Fibroblast of lung (primary cell): ENCODE measurements around the gene SIGMAR1. TPM values are rescaled to one million over a fixed set of nuclear protein-coding genes. Genes with fewer than 3 reads are reported as not detected.

Source experiments
- DNase-seq, 2 donors: peaks; one replicate each; pipeline versions ENCODE4 v3.0.0 to v3.0.0-alpha.2; 2010; ENCODE audit warnings: low read depth in 2 of 2
- H2AFZ ChIP-seq: 2 replicates; pipeline ENCODE4 v1.5.1; 2012; ENCODE audit warnings: low read length, control low read depth, inconsistent platforms
- H3K27ac ChIP-seq: 2 replicates; pipeline ENCODE4 v1.5.1; 2011; ENCODE audit warnings: low read length, control low read depth; ENCODE audit not compliant: insufficient read depth
- H3K27me3 ChIP-seq: 2 replicates; pipeline ENCODE4 v1.5.1; 2011; ENCODE audit warnings: mild to moderate bottlenecking, low read length; ENCODE audit not compliant: control insufficient read depth, insufficient read depth
- H3K36me3 ChIP-seq: 2 replicates; pipeline ENCODE4 v1.5.1; 2011; ENCODE audit warnings: low read length; ENCODE audit not compliant: control insufficient read depth, insufficient read depth
- H3K4me1 ChIP-seq: 2 replicates; pipeline ENCODE4 v1.5.1; 2011; ENCODE audit warnings: low read length; ENCODE audit not compliant: control insufficient read depth, insufficient read depth; ENCODE audit errors: extremely low read depth
- H3K4me2 ChIP-seq: 2 replicates; pipeline ENCODE4 v1.5.1; 2011; ENCODE audit warnings: low read length, control low read depth; ENCODE audit not compliant: insufficient read depth; ENCODE audit errors: extremely low read depth
- H3K4me3 ChIP-seq, 4 experiments: fragments of 200-600 bp in 1 of 4; sonication (generic) in 1 of 4; replicated peaks in 1 of 4; 2 replicates each; pipeline ENCODE4 v1.5.1; 2011 to 2016; ENCODE audit warnings: low read length in 4 of 4, low read depth in 3 of 4, mild to moderate bottlenecking in 3 of 4, control low read depth in 2 of 4, inconsistent platforms in 1 of 4, mixed read lengths in 1 of 4; ENCODE audit not compliant: insufficient read depth in 1 of 4; ENCODE audit errors: control extremely low read depth in 1 of 4
- H3K79me2 ChIP-seq: 2 replicates; pipeline ENCODE4 v1.5.1; 2012; ENCODE audit warnings: mild to moderate bottlenecking, low read length, inconsistent platforms; ENCODE audit not compliant: control insufficient read depth, insufficient read depth
- H3K9ac ChIP-seq: 2 replicates; pipeline ENCODE4 v1.5.1; 2011; ENCODE audit warnings: mild to moderate bottlenecking, low read length, control low read depth; ENCODE audit not compliant: insufficient read depth
- H3K9me3 ChIP-seq: 2 replicates; pipeline ENCODE4 v1.5.1; 2012; ENCODE audit warnings: low read depth, low read length; ENCODE audit not compliant: control insufficient read depth, insufficient read depth
- H4K20me1 ChIP-seq: 2 replicates; pipeline ENCODE4 v1.5.1; 2011; ENCODE audit warnings: low read length; ENCODE audit not compliant: control insufficient read depth, insufficient read depth; ENCODE audit errors: extremely low read depth
- EZH2 ChIP-seq: IDR thresholded peaks from 2 replicates; pipeline ENCODE4 v1.5.1; 2012; ENCODE audit warnings: low read length, control low read depth, mild to moderate bottlenecking; ENCODE audit errors: missing control alignments
- polyA plus RNA-seq, 2 donors: library from polyadenylated mRNA; depleted of rRNA in 1 of 2; stranded (reverse) in 1 of 2; unstranded in 1 of 2; fragments of >200 nt; gene quantifications; 2 replicates each; pipeline ENCODE4 v1.2.1, GENCODE V29; 2011 to 2012; ENCODE audit warnings: missing spikeins in 1 of 2
- total RNA-seq: library from RNA; depleted of rRNA; stranded (reverse); fragments of >200 nt; gene quantifications from 2 replicates; pipeline ENCODE4 v1.2.1, GENCODE V29; 2014
- TF ChIP-seq, protein P1 (sequence below), 2 donors: IDR thresholded peaks in 1 of 2; conservative IDR thresholded peaks in 1 of 2; 1 replicate in 1 of 2; 2 replicates in 1 of 2; pipeline ENCODE4 v1.5.1; 2011 to 2012; ENCODE audit warnings: low read length in 2 of 2, control low read depth in 1 of 2, inconsistent platforms in 1 of 2, low read depth in 1 of 2, mild to moderate bottlenecking in 1 of 2

Gene SIGMAR1
- total and polyA plus RNA-seq, 2 donors (not counting 1 experiment from before 2014, with no cell fraction given): 52.5 to 61.2 TPM

DNA sequence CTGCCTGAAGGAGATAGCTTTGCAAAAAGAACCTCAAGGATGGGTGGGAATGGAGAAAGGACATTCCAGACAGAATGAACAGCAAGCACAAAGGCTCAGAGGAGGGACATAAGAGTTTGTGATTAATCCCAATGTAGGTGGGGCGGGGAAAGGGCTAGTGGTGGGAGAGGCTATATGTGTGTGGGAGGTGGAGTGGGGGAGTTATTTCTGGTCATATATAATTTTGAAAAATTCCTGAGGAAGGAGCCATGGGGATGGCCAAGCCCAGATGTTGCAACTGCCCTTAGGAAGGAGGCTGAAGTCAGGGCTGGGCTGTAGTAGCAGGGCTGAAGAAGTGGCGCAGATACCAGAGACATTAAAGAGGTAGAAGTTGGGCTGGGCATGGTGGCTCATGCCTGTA, 38.3 kb upstream of the SIGMAR1 start:
- Histone ChIP-seq H3K4me3 (no peak overlapping the region), H3K36me3 (no peaks in the 10 kb centered on the region), H4K20me1 (no peaks in the 10 kb centered on the region), H3K27me3 (no peaks in the 10 kb centered on the region), H3K27ac (no peak overlapping the region), H3K9me3 (no peaks in the 10 kb centered on the region), H2AFZ (no peak overlapping the region), H3K9ac (no peak overlapping the region), H3K4me2 (no peak overlapping the region), H3K79me2 (no peaks in the 10 kb centered on the region), H3K4me1 (no peaks in the 10 kb centered on the region)
- no peak for TF ChIP-seq EZH2
- TF ChIP-seq, protein P1, sequence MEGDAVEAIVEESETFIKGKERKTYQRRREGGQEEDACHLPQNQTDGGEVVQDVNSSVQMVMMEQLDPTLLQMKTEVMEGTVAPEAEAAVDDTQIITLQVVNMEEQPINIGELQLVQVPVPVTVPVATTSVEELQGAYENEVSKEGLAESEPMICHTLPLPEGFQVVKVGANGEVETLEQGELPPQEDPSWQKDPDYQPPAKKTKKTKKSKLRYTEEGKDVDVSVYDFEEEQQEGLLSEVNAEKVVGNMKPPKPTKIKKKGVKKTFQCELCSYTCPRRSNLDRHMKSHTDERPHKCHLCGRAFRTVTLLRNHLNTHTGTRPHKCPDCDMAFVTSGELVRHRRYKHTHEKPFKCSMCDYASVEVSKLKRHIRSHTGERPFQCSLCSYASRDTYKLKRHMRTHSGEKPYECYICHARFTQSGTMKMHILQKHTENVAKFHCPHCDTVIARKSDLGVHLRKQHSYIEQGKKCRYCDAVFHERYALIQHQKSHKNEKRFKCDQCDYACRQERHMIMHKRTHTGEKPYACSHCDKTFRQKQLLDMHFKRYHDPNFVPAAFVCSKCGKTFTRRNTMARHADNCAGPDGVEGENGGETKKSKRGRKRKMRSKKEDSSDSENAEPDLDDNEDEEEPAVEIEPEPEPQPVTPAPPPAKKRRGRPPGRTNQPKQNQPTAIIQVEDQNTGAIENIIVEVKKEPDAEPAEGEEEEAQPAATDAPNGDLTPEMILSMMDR (conservative IDR thresholded peaks at IDR 0.05 in 1 of 2, IDR thresholded peaks at IDR 0.05 in 1 of 2; ENCODE audit: low read depth in 1 of 2, low read length in 2 of 2): no peak
- no peak for DNase-seq

DNA sequence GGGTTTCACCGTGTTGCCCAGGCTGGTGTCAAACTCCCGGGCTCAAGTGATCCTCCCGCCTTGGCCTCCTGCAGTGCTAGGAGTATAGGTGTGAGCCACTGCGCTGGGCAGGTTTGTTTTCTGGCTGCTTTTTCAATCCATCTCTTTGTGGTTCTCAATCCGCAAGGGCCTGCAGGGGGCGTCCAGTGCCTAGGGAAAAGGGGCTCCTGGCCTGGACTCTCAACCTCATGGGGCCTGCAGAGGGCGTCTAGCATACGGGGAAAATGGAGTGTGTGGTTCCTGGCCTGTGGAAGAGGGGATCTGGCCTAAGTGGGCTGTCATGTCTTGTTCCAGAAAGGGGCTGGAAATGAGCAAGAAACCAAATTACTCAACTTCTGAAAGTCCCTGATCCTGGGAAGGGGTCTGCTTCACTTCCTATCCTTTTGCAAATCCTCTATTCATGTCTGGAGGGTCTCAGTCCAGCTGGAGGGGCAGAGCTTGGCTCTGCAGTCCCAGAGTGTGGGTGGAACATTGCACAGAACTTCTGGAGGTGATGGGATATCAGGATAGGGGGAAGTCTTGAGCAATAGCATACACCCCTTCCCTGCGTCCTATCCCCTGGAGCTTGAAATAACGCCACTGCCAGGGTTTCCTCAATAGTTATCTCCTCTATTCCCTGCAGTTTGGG, 37.6 kb upstream of the SIGMAR1 start:
- H3K9me3 ChIP-seq: no peaks in the 10 kb centered on the region
- H2AFZ ChIP-seq: no peak overlapping the region
- H3K27ac ChIP-seq: no peak overlapping the region
- DNase-seq: peak; percentile 42 to 64
- no peaks in the 10 kb centered on the region for H3K79me2 ChIP-seq
- no peak overlapping the region for H3K4me2 ChIP-seq
- H3K4me3 ChIP-seq: no peak overlapping the region
- H3K4me1 ChIP-seq: no peaks in the 10 kb centered on the region
- no peak overlapping the region for H3K9ac ChIP-seq
- no peaks in the 10 kb centered on the region for H3K36me3 ChIP-seq
- H3K27me3 ChIP-seq: no peaks in the 10 kb centered on the region
- no peak for TF ChIP-seq EZH2
- TF ChIP-seq, protein P1 (conservative IDR thresholded peaks at IDR 0.05 in 1 of 2, IDR thresholded peaks at IDR 0.05 in 1 of 2; ENCODE audit: low read depth in 1 of 2, low read length in 2 of 2): peak; percentile 79 to 84
- no peaks in the 10 kb centered on the region for H4K20me1 ChIP-seq

DNA sequence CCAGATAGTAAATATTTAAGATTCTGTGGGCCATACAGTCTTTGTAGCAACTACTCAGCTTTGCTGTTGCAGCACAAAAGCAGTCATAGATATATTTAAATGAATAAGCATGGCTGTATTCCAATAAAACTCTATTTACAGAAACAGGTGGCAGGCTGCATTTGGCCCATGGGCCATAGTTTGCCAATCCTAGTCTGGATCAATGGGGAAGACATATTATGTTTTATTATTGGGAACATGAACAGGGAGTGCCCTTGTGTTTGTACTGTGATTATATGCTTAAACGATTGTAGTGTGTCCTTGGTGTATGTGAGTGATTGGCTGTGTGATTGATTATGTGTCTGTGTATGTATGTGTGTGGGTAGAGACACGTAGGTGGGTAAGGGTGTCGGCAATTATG, 36.9 kb upstream of the SIGMAR1 start:
- Histone ChIP-seq H3K79me2 (no peaks in the 10 kb centered on the region), H4K20me1 (no peaks in the 10 kb centered on the region), H3K9me3 (no peaks in the 10 kb centered on the region), H3K9ac (no peak overlapping the region), H3K36me3 (no peaks in the 10 kb centered on the region), H3K27me3 (no peaks in the 10 kb centered on the region), H3K4me2 (no peak overlapping the region), H3K4me1 (no peaks in the 10 kb centered on the region), H3K4me3 (no peak overlapping the region), H2AFZ (no peak overlapping the region), H3K27ac (no peak overlapping the region)
- TF ChIP-seq, protein P1 (conservative IDR thresholded peaks at IDR 0.05 in 1 of 2, IDR thresholded peaks at IDR 0.05 in 1 of 2; ENCODE audit: low read depth in 1 of 2, low read length in 2 of 2): no peak
- TF ChIP-seq EZH2: no peak
- no peak for DNase-seq
